Colonic mucosa (tissue), 4 donors: Measurements from ENCODE around the gene FLT1. TPM values are rescaled to one million over a fixed set of nuclear protein-coding genes. Genes with fewer than 3 reads are reported as not detected.

Source experiments
- DNase-seq: peaks from one replicate; pipeline ENCODE4 v3.0.0-alpha.2; 2020
- H3K27ac ChIP-seq: fragments of 200-600 bp; one replicate; pipeline ENCODE4 v1.8.0; 2021
- H3K27me3 ChIP-seq: fragments of 200-600 bp; one replicate; pipeline ENCODE4 v1.8.0; 2021
- H3K36me3 ChIP-seq: fragments of 200-600 bp; one replicate; pipeline ENCODE4 v1.8.0; 2021
- H3K4me1 ChIP-seq: fragments of 200-600 bp; one replicate; pipeline ENCODE4 v1.8.0; 2021; ENCODE audit warnings: mild to moderate bottlenecking
- H3K4me3 ChIP-seq: fragments of 200-600 bp; one replicate; pipeline ENCODE4 v1.8.0; 2021
- H3K9ac ChIP-seq, 2 donors: one replicate each; pipeline ENCODE4 v1.7.0; 2013; ENCODE audit warnings: control low read depth in 2 of 2, low read depth in 2 of 2, low read length in 2 of 2
- H3K9me3 ChIP-seq: fragments of 200-600 bp; one replicate; pipeline ENCODE4 v1.8.0; 2021
- intact Hi-C: fragments of 100-400 bp; cut with DNase I; formaldehyde crosslinking; loops from one replicate; pipeline ENCODE4 v1.14.1; 2022
- total RNA-seq, 2 donors: library from RNA; stranded (reverse); fragmentation: NEBNext Ultra II Directional in 1 of 2; extraction: Animal tissue kit (Norgen Biotek cat#: 25700) in 1 of 2; gene quantifications; one replicate each; pipeline ENCODE4 v1.2.1, GENCODE V29; 2021
- TF ChIP-seq, protein P1 (sequence below): fragments of 200-600 bp; IDR thresholded peaks from one replicate; pipeline ENCODE4 v1.8.0; 2022; ENCODE audit warnings: antibody characterized with exemption, mild to moderate bottlenecking
- donor health status: healthy.
- donor health status: DM: no; HTN: no; CAD: no.
- donor health status: DM: no; HTN: no; CAD: no.

Gene FLT1
- total RNA-seq, 2 donors from 2014 or later, result 4.7 to 16.6 TPM

DNA sequence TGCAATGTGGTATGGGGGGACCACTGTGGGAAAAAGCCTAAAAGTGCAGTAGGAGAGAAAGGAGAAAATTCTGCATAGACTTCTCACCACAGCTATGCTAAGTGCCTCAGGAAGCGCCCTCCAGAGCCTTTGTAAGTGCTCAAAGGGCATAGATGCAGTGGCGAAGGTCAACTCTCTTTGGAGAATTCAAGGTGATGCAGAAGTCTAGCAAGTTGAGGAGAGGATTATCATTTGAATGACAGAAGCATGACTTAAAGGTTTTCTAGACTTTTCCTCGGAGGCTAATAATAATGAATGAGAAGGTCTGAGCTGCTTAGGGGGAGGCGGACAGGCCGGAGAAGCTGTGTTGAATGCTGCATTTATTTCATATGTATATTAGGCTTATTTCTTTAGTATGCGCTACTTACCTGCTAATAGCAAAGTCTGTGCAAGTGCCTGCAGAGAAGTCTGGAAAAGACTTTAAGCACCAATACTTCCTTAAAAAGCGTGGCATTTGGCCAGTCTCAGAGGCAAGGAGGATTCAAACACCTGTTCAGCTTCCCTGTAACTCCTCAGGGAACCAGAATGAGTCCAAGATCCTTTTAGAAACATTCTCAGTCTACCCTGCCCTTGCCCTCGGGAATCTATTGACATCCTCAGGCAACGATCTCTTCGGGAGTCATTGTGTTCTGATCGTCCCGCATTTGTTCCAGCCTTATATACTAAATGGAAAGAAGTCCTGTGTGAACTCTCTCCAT, 56.2 kb downstream of the FLT1 start:
- Histone ChIP-seq H3K9ac (no peak overlapping the region), H3K36me3 (no peaks in the 10 kb centered on the region), H3K9me3 (no peaks in the 10 kb centered on the region), H3K27me3 (no peaks in the 10 kb centered on the region), H3K4me3 (no peak overlapping the region), H3K4me1 (no peaks in the 10 kb centered on the region), H3K27ac (no peak overlapping the region)
- intact Hi-C loops, result no loop called here
- TF ChIP-seq, protein P1, sequence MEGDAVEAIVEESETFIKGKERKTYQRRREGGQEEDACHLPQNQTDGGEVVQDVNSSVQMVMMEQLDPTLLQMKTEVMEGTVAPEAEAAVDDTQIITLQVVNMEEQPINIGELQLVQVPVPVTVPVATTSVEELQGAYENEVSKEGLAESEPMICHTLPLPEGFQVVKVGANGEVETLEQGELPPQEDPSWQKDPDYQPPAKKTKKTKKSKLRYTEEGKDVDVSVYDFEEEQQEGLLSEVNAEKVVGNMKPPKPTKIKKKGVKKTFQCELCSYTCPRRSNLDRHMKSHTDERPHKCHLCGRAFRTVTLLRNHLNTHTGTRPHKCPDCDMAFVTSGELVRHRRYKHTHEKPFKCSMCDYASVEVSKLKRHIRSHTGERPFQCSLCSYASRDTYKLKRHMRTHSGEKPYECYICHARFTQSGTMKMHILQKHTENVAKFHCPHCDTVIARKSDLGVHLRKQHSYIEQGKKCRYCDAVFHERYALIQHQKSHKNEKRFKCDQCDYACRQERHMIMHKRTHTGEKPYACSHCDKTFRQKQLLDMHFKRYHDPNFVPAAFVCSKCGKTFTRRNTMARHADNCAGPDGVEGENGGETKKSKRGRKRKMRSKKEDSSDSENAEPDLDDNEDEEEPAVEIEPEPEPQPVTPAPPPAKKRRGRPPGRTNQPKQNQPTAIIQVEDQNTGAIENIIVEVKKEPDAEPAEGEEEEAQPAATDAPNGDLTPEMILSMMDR, result no peak
- DNase-seq, result no peak

DNA sequence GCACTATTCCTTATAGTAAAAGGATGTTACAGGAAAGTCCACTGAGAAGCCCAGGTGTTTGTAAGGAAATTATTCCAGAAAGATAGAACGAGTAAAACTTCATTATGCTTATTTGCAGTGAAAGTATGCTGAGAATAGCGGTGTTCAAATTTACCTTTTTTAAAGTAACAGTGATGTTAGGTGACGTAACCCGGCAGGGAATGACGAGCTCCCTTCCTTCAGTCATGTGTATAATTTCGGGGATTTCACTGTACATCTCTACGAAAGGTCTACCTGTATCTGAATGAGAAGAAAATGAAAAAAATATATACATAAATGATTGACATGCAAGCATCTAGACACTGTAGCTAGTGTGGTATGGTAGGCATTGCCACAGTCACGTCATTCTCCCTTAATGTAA, 56.9 kb downstream of the FLT1 start:
- Histone ChIP-seq H3K4me1 (no peaks in the 10 kb centered on the region), H3K4me3 (no peak overlapping the region), H3K9me3 (no peaks in the 10 kb centered on the region), H3K9ac (no peak overlapping the region), H3K27ac (no peak overlapping the region), H3K27me3 (no peaks in the 10 kb centered on the region), H3K36me3 (no peaks in the 10 kb centered on the region)
- intact Hi-C loops, result no loop called here
- TF ChIP-seq, protein P1, result no peak
- DNase-seq, result no peak

DNA sequence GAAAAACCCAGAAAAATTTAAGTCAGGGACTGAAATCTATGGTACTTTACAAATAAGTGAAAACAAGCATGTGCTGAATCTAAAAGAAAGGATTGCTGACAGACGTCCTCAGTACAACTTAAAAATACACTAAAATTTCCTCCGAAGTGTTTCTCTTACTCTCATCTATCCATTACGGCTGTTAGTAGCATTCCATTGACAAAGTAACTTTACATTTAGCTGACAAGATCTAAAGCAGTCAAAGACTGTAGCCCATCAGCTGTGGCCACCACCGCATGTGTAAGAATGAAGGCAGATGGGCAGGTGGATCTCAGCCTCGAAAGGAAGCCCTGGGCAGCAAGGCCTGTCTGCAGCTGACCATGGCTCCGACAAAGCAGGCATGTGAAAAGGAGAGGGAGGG, 59.0 kb downstream of the FLT1 start:
- TF ChIP-seq, protein P1, result no peak
- Histone ChIP-seq H3K36me3 (no peaks in the 10 kb centered on the region), H3K4me1 (no peaks in the 10 kb centered on the region), H3K27ac (no peak overlapping the region), H3K27me3 (no peaks in the 10 kb centered on the region), H3K9ac (no peak overlapping the region), H3K4me3 (no peak overlapping the region), H3K9me3 (no peaks in the 10 kb centered on the region)
- intact Hi-C loops, result no loop called here
- DNase-seq, result no peak

DNA sequence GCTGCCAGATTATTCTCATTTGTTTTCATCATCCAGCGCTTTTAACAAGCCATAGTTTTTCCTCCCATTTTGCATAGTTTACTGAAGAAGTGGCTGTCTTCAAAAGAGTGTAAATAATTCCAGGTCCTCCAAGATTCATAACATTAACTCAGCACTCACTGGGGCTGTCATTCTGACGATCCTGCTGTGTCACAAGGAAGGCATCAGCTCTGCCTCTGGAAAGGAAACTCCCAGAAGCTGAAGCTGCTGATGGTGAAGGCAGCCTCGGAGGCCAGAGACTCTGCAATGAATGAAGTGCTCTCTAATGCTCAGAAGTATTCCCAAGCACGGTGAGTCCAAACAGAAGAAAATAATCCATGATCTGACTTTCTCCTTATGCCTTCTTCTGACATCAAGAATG, 60.0 kb downstream of the FLT1 start:
- Histone ChIP-seq H3K9ac (no peak overlapping the region), H3K4me3 (no peak overlapping the region), H3K9me3 (no peaks in the 10 kb centered on the region), H3K36me3 (no peaks in the 10 kb centered on the region), H3K27me3 (no peaks in the 10 kb centered on the region), H3K27ac (no peak overlapping the region), H3K4me1 (no peaks in the 10 kb centered on the region)
- intact Hi-C loops, result no loop called here
- no peak for DNase-seq
- TF ChIP-seq, protein P1, result no peak

DNA sequence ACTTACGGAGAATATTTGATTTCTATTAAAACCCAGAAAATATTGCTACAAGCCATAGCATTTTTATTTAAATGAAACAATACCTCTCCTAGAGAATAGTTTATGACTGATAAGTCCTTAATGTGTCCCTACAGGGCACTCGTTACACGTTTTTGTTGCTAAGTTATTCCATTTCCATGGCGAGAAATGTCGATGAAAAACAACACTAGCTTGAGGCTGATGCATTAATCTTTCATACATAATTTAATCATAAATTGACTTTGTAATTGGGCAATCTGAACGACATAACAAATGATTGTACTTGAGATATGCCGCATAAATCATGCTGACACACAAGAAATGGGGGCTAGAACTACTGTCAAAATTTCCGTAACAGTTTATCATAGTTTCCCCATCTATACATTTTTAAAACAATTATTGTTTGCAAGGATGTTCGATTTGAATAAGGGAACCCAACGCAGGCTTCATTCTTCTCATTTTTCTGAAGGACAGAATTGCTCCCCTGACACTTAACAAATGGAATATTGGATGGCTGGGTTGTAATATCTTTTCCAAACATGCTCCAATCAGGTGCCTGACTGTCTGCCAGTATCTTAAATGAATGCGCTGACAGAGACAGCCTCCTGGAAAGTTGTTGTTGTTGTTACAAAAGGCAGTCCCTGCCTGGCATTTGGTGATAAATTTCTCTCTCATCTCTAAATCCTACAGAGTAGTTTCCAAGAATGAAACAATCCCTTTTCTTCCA, 61.9 kb downstream of the FLT1 start:
- no peaks in the 10 kb centered on the region for H3K4me1 ChIP-seq
- no peaks in the 10 kb centered on the region for H3K9me3 ChIP-seq
- no peak overlapping the region for H3K27ac ChIP-seq
- DNase-seq, result no peak
- no peak overlapping the region for H3K4me3 ChIP-seq
- intact Hi-C loops, result no loop called here
- no peaks in the 10 kb centered on the region for H3K27me3 ChIP-seq
- H3K36me3 ChIP-seq, result no peaks in the 10 kb centered on the region
- TF ChIP-seq, protein P1, result no peak
- no peak overlapping the region for H3K9ac ChIP-seq
